Neuron (in vitro differentiated cells): ENCODE results near the gene CSF3.

Experiments
- H2AFZ ChIP-seq: one replicate; pipeline ENCODE4 v1.6.1; 2013; ENCODE audit warnings: low read depth, mild to moderate bottlenecking, inconsistent platforms, low read length, moderate library complexity
- H3K27me3 ChIP-seq: one replicate; pipeline ENCODE4 v1.6.1; 2013; ENCODE audit warnings: low read length; ENCODE audit not compliant: insufficient read depth
- H3K36me3 ChIP-seq: one replicate; pipeline ENCODE4 v1.6.1; 2013; ENCODE audit warnings: low read length; ENCODE audit not compliant: insufficient read depth
- H3K4me1 ChIP-seq: one replicate; pipeline ENCODE4 v1.6.1; 2013; ENCODE audit warnings: low read length; ENCODE audit not compliant: insufficient read depth
- H3K4me3 ChIP-seq: 2 replicates; pipeline ENCODE4 v1.5.1; 2013; ENCODE audit warnings: mild to moderate bottlenecking, low read length, moderate library complexity
- H3K9me3 ChIP-seq: one replicate; pipeline ENCODE4 v1.6.1; 2013; ENCODE audit warnings: low read length

CSF3 gene

DNA sequence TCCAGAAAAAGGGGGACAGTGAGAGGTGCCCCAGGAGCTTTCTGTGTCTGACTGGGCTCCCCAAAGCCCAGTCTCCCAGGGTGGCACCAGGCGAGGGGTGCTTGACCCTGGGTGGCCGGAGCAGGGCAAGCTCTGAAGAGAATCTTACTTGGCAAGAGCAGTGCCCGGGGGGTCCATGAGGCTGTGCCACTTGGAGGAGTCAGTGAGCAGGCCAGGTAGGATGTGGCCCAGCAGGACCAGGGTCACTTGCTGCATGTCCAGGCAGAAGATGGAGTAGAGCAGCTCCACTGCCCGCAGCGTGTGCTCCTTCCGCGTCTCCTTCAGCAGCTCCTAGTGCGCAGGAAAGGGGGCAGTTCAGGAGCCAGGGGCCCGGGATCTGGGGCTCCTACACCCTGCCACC, 7.3 kb downstream of the CSF3 start:
- Histone ChIP-seq H3K36me3 (peaks cover 63% of the 10 kb centered on the region), H3K9me3 (no peaks in the 10 kb centered on the region), H2AFZ (no peak overlapping the region), H3K27me3 (no peaks in the 10 kb centered on the region), H3K4me3 (no peak overlapping the region), H3K4me1 (no peaks in the 10 kb centered on the region)

DNA sequence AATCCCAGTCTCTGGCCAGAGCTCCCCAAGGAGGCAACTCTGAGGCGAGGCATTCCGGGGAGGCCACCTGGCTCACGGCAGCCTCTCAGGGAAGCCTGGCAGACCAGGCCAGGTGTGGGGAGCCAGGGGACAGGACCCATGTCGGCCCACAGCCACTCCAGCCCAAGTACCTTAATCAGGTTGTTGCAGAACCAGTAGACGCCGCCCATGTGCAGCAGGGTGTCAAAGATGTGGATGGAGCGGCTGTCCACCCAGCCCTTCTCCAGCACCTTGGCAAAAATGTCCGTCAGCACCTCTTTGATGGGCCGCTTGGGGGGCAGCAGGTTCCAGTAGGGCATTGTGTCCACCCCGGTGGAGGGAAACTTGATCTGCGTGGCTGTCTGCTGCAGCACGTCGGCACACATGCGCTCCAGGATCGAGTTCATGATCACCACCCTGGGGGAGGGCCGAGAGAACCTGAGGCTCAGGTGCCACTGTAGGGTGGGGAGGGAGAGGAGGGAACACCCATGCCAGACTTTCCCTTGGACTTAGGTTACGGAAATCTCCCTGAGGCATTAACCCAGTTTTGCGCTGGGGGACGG, 7.8 kb downstream of the CSF3 start:
- H3K27me3 ChIP-seq: no peaks in the 10 kb centered on the region
- H2AFZ ChIP-seq: no peak overlapping the region
- no peaks in the 10 kb centered on the region for H3K4me1 ChIP-seq
- no peaks in the 10 kb centered on the region for H3K9me3 ChIP-seq
- peaks cover 63% of the 10 kb centered on the region for H3K36me3 ChIP-seq
- no peak overlapping the region for H3K4me3 ChIP-seq

DNA sequence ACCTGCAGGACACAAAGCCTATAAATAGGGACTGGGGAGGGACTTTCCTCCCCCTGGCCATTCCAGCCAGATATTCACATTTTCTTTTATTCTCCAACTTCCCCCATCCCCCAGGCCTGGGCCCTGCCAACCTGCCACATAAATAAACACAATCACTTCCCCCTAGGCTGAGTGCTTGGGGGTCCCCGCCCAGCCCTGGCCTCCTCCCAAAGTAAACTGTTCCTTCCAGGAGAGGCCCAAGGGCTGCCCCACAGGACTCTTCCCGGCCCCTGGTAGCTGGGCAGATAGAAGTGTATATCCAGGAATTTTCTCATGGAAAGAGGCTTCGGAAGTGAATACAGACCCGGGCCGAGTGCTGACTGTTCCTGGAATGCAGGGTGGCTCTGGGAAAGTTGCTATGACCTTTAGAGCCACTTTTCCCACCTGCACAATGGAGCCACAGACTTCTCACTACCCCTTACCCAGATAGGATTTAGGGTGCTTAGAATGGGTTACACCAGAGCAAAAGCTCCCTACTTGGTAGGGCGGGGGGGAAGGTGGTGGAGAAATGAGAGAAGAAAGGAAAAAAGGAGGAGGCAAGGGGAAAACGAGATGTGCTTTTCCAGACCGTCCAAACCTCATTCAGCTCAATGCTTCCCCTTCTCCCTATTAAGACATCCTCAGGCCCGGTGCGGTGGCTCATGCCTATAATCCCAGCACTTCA, 8.5 kb downstream of the CSF3 start:
- H3K36me3 ChIP-seq: peaks cover 66% of the 10 kb centered on the region
- H3K4me1 ChIP-seq: no peaks in the 10 kb centered on the region
- no peak overlapping the region for H2AFZ ChIP-seq
- no peaks in the 10 kb centered on the region for H3K27me3 ChIP-seq
- no peaks in the 10 kb centered on the region for H3K9me3 ChIP-seq
- no peak overlapping the region for H3K4me3 ChIP-seq

DNA sequence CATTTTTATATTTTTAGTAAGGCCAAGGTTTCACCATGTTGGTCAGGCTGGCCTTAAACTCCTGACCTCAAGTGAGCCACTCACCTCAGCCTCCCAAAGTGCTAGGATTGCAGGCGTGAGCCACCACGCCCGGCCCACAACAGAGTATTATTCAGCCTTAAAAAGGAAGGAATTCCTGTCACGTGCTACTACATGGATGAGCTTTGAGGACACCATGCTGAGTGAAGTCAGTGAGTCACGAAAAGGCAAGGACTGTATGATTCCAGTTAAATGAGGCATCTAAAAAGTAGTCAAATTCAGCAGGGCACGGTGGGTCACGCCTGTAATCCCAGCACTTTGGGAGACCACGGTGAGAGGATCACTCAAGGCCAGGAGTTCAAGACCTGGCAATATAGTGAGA, 9.7 kb downstream of the CSF3 start:
- Histone ChIP-seq H3K4me3 (no peak overlapping the region), H3K27me3 (no peaks in the 10 kb centered on the region), H3K36me3 (peaks cover 71% of the 10 kb centered on the region)

DNA sequence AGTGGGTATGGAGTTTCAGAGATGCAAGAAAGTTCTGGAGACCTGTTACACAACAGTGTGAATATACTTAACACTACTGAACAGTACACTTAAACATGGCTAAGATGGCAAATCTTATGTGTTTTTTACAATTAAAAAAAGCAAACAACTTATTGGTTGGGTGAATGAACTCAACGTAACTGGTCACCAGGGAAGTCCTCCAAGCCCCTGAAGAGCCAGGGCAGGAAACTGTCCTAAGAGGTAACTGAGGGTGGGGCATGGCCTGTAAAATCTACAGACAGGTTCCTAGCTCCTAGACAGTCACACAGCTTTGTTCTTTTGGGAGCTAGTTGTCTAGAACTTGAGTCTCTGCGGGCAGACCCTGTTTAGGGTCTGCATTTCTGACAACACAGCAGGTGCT, 10.3 kb downstream of the CSF3 start:
- no peaks in the 10 kb centered on the region for H3K27me3 ChIP-seq
- H3K4me1 ChIP-seq: no peaks in the 10 kb centered on the region
- peaks cover 70% of the 10 kb centered on the region for H3K36me3 ChIP-seq
- no peak overlapping the region for H2AFZ ChIP-seq
- no peak overlapping the region for H3K4me3 ChIP-seq
- H3K9me3 ChIP-seq: no peaks in the 10 kb centered on the region

More for the DNA sequence above, 9.7 kb downstream of the CSF3 start:
- Histone ChIP-seq H3K9me3 (no peaks in the 10 kb centered on the region), H3K4me1 (no peaks in the 10 kb centered on the region), H2AFZ (no peak overlapping the region)

DNA sequence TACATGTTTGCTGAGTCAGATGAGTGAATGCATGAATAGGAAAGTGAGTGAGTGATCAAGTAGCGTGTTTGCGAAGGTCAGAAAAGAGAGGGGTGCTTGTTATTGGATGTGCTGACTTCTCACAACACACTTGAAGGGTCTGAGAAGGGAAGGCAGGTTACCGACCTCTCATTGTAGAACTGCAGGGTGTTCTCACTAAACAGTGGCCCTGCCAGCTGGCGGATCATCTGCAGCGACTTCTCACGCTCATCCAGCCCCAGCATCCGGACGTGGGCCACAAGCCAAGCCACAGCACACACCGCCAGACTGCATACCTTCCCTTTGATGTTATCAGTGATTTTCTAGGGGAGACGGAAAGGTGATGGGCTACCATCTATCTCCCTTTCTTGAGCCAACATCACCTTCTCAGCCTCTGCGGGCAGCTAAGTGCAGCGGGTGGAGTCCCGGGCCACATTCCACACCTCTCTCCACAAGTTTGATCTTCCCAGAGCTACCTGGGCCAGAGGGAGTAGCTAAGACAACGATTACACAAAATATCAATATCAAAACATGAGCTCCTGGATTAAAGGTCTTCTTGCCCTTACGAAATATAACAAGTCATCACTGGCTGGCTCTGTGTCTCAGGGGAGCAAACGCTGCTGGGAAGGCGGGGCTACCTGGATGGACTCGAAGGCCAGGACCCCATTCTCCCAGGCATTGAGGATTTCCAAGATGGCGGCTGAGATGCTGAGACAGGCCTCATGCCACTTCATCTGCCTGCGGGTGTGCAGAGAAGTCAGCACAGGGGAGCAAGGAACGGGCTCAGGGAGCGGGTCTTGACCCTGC, 11.0 kb downstream of the CSF3 start:
- no peak overlapping the region for H2AFZ ChIP-seq
- peaks cover 71% of the 10 kb centered on the region for H3K36me3 ChIP-seq
- no peaks in the 10 kb centered on the region for H3K4me1 ChIP-seq
- no peak overlapping the region for H3K4me3 ChIP-seq
- H3K27me3 ChIP-seq: no peaks in the 10 kb centered on the region
- no peaks in the 10 kb centered on the region for H3K9me3 ChIP-seq

DNA sequence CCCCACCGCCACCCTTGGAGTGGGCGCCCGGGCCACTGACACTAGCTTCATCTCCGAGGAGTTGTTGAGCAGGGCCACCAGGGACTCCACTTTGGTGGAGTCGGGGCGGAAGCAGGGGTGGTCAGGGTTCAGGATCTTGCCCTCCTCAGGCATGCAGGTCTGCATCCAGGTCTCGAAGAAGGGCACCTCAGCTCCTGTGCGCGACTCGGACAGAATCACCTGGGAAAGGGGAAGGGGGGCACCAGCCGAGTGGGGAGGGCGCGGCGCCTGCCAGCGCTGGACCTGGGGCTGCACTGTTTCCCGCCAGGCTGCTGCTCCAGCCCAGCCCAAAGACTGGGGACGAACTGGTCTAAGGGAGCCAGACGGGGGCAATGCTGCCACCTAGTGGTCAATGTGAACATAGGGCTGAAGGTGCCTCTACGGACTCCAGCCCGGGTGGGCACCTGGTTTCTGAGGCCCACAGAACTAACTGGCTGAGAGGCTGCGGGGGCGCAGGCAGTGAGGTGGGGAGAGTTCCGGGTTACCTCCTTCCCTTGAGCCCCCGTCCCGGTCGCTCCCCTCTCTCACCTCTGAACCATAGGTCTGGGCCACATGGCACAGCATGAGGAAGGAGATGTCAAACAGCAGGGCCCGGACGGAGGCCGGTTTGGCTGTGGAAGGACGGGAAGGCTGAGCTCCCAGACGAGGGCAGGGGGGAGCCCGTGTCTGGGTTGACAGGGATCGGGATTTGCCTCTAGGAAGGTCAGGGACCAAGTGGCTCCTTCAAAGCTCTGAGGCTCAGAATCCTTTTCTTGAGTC, 11.8 kb downstream of the CSF3 start:
- no peaks in the 10 kb centered on the region for H3K4me1 ChIP-seq
- no peak overlapping the region for H3K4me3 ChIP-seq
- H3K36me3 ChIP-seq: peaks cover 72% of the 10 kb centered on the region

DNA sequence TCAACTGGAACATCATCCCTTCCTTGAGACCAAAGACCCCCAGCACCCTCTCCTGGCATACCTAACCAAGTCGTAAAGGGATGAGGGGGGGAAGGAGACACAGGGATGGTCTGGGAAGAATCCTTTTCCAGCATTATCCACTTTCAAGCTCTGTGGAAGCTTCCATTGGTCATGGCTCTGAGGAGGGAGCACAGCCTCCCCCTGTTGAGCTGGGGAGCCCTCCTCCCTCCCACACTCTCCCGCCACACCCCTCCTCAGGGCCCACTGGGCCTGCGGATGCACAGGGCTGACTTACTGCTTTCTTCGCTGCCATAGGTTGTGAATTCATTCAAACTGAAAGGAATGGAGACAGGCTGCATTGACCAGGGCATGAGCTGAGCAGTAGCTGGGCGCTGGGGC, 12.4 kb downstream of the CSF3 start:
- H3K36me3 ChIP-seq: peaks cover 72% of the 10 kb centered on the region

More for the DNA sequence above, 11.8 kb downstream of the CSF3 start:
- Histone ChIP-seq H3K27me3 (no peaks in the 10 kb centered on the region), H2AFZ (no peak overlapping the region), H3K9me3 (no peaks in the 10 kb centered on the region)

DNA sequence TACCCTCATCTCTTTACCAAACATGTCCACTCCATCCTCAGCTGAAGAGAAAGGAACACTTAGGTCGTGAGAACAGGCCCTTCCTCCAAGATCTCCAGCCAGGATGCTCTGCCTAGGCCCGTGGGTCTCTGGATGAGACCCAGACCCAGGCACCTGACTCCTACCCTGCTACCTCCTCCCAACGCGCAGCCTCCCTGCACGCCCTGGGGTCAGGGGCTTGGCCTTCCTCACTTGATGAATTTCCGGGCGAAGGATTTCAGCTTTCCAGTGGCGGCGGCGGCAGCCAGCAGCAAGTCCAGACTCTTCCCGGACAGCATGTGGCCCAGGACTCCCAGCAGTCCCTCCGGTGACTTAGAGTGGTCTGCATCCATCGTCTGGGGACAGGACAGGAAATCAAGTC, 13.4 kb downstream of the CSF3 start:
- Histone ChIP-seq H3K4me1 (no peaks in the 10 kb centered on the region), H3K27me3 (no peaks in the 10 kb centered on the region), H3K36me3 (peaks cover 73% of the 10 kb centered on the region), H3K9me3 (no peaks in the 10 kb centered on the region), H2AFZ (no peak overlapping the region), H3K4me3 (no peak overlapping the region)

More for the DNA sequence above, 12.4 kb downstream of the CSF3 start:
- Histone ChIP-seq H3K27me3 (no peaks in the 10 kb centered on the region), H3K4me3 (no peak overlapping the region), H3K4me1 (no peaks in the 10 kb centered on the region), H3K9me3 (no peaks in the 10 kb centered on the region), H2AFZ (no peak overlapping the region)

DNA sequence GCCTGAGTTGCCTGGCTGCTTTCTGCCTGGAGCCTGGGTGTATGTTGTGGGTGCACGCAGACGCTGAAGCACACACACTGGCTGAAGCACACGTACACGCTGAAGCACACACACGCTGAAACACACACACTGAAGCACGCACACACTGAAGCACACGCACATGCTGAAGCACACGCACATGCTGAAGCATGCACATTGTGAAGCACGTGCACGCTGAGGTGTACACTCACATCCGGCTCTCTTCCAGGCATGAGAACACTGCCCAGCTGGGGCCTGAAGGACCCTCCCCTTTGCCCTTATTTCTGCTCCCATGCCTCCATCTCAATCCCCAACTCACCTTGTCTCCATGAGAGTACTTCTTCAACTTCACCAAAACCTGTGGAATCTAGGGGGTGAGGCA, 16.5 kb downstream of the CSF3 start:
- no peak overlapping the region for H3K4me3 ChIP-seq
- H3K36me3 ChIP-seq: peaks cover 71% of the 10 kb centered on the region
- no peaks in the 10 kb centered on the region for H3K27me3 ChIP-seq
- no peak overlapping the region for H2AFZ ChIP-seq
- H3K4me1 ChIP-seq: no peaks in the 10 kb centered on the region
- no peaks in the 10 kb centered on the region for H3K9me3 ChIP-seq

DNA sequence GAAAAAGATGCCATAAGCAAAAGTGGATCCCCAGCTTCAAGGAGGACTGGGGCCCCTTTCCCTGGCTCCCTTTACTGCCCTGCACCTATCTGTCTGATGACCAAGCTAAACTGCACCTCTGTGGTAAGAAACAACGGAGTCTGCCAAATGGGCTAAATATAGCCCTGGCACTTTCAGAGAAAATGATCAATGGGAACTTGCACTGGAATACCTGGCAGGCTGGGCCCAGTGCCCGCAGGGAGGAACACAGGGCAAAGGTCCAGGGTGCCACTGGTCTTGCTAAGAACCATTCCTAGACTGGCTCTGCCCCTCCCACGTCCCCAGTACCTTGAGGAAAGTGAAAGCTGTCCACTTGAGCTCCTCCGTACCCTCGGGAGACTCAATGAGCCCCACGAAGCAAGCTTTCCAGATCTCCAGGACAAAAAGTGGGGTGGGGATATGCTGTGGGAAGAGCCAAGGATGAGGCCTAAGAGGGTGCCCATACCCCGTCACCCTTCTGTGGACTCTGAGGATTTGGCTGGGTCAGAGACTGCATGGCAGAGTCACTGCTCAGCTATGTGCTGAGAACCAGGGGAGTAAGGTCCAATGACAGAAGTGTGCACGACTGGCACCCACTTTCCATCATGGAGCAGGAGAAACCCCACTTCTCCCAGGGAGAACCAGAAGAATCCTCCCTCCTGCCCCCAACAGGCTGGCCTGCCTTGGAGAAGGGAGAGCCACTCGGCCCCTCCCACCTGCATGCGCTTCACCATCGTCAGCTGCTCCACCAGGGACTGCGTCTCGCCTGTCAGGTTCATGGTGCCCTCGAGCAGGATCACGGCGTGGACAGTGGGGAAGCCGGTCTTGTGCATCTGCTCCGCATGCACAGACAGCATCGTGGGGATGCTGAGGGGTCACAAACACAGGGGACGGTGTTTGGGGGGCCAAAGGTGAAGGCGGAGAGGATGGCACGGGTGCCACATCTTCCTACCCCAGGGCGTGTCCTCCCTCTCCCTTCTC, 17.4 kb downstream of the CSF3 start:
- no peaks in the 10 kb centered on the region for H3K4me1 ChIP-seq
- no peak overlapping the region for H3K4me3 ChIP-seq
- no peaks in the 10 kb centered on the region for H3K27me3 ChIP-seq
- H3K36me3 ChIP-seq: peaks cover 68% of the 10 kb centered on the region
- no peaks in the 10 kb centered on the region for H3K9me3 ChIP-seq
- H2AFZ ChIP-seq: no peak overlapping the region

DNA sequence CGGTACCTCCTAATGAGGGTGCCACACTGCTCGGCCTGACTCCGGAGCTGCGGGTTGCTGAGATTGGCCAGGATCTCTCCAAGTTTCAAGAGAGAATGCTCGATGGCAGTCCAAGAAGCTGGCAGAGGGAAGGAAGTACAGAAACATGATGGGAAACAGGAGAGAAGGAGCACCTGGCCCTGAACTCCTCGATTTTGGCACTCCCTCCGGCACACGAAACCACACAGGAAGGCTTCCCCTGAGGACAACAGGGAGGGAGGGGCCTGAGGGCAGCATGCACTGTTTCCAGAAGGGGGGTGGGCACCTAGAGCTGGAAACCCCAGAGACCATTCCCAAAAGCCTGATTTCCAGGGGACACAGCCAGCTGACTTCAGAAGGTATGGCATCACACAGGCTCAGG, 18.1 kb downstream of the CSF3 start:
- Histone ChIP-seq H3K4me1 (no peaks in the 10 kb centered on the region), H3K4me3 (no peak overlapping the region), H3K27me3 (no peaks in the 10 kb centered on the region), H3K9me3 (no peaks in the 10 kb centered on the region), H3K36me3 (peaks cover 64% of the 10 kb centered on the region), H2AFZ (no peak overlapping the region)
